ENCODE data around the gene ITPA.
"Not testable (repeated sequence)": the region's sequence is repeated elsewhere in the genome, so short reads cannot be mapped to it uniquely, and the experiment has no call there.

The ITPA gene

GRCh38 chr20:3173610-3174441 is 35.5 kb upstream of the ITPA start:
- DNase-seq, result peak in 1 of 2 experiments; percentile 43

GRCh38 chr20:3174442-3175261 is 34.6 kb upstream of the ITPA start:
- DNase-seq, result no peak

- DNase-seq, result no peak
These were observed 34.0 kb upstream of the ITPA start for GRCh38 chr20:3175270-3175669.

- no peak for DNase-seq
These were observed 31.4 kb upstream of the ITPA start for GRCh38 chr20:3177746-3178485.

GRCh38 chr20:3180319-3180718 is 29.0 kb upstream of the ITPA start:
- no peak for DNase-seq

- no peak for DNase-seq
These were observed 28.0 kb upstream of the ITPA start for GRCh38 chr20:3181270-3181669.

- not testable (repeated sequence) for DNase-seq
These were observed 26.9 kb upstream of the ITPA start for GRCh38 chr20:3182429-3182828.

- no peak for DNase-seq
These were observed 25.2 kb upstream of the ITPA start for GRCh38 chr20:3183896-3184612.

- DNase-seq, result not testable (repeated sequence)
These were observed 21.4 kb upstream of the ITPA start for GRCh38 chr20:3187861-3188260.

GRCh38 chr20:3188823-3189413 is 20.4 kb upstream of the ITPA start:
- no peak for DNase-seq

- no peak for DNase-seq
These were observed 19.7 kb upstream of the ITPA start for GRCh38 chr20:3189561-3190131.

- DNase-seq, result no peak
These were observed 18.6 kb upstream of the ITPA start for GRCh38 chr20:3190681-3191111.

- no peak for DNase-seq
These were observed 16.9 kb upstream of the ITPA start for GRCh38 chr20:3192226-3193015.

GRCh38 chr20:3193806-3194616 is 15.3 kb upstream of the ITPA start:
- DNase-seq, result no peak

GRCh38 chr20:3194617-3195280 is 14.5 kb upstream of the ITPA start:
- no peak for DNase-seq

GRCh38 chr20:3195590-3196237 is 13.6 kb upstream of the ITPA start:
- DNase-seq, result no peak

GRCh38 chr20:3199206-3199605 is 10.1 kb upstream of the ITPA start:
- DNase-seq, result no peak

GRCh38 chr20:3199976-3200755 is 9.1 kb upstream of the ITPA start:
- DNase-seq, result no peak

Measured in cerebellar nuclear complex (tissue), 1 donor.